KBM-7 (cell line): Measurements from ENCODE around the gene BRINP3.
"Not testable (repeated sequence)": the region's sequence is repeated elsewhere in the genome, so short reads cannot be mapped to it uniquely, and the experiment has no call there.

ENCODE experiments used
- DNase-seq: peaks from one replicate; pipeline ENCODE4 v3.0.0-alpha.2; 2015
- in situ Hi-C: fragments of 300-500 bp; cut with MboI; formaldehyde crosslinking; loops from 2 replicates; pipeline ENCODE4 v1.14.3; 2020; ENCODE audit warnings: low sequenced_read_pairs, low pct_unique_long_range_greater_than_20kb, mixed read lengths

Gene BRINP3

DNA sequence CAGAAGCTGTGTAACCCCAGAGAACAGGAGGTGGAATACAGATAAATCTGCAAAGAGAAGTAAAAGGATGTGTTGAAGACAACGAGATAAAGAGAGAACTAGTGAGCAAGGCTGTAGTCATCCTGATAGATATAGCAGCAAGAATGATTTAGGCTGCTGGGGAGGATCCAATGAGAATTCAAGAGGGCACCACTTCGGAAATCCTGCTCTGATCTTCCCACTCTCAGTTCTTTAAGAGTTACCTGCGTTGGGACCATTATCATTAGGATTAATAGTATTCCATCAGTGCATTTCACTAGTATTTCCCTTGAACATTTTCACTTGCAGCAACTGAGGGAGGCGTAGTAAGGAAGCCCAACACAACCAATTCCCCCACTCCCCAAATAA lies at the start of gene BRINP3:
Gene BRINP3 (minus strand): TSS at position 103 of the 387 bp plus-strand sequence.
- in situ Hi-C loops: no loop called here
- DNase-seq: peak; percentile 31

DNA sequence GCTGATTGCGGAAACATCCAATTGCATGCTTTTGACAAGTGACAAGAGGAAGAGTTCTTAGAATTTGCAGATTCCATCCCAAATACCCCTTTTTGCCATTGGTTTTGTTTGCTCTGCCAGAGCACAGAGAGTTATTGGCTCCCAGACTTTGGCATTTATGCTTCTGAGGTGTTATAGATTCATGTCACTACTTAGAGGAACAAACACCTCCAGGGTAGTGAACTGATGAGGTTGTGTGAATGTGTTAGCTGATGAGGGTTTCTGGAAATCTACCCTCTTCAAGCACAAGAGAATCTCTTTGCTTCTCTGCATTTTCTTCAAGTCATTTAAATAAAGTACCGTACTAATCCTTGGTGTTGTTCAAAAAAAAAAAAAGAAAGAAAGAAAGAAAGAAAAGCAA lies 33.9 kb upstream of the BRINP3 start:
- in situ Hi-C loops: no loop called here
- DNase-seq: no peak

DNA sequence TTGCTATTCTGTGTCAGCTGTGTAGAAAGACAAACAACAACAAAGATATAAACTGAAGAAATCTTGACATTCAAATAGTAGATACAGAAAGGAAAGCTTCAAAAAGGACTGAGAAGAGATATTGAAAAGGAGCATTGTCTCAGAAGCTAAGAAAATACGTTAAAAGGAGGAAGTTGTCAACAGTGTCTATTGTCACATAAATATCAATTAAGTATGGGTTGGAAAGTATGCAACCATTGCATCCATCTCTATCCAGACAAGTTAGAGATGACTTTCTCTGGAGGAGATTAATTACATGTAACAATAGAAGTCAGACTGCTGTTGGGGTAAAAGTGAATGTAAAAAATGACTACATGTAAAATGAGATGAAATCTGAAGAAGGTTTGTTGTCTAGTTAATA lies 29.7 kb upstream of the BRINP3 start:
- in situ Hi-C loops: no loop called here

DNA sequence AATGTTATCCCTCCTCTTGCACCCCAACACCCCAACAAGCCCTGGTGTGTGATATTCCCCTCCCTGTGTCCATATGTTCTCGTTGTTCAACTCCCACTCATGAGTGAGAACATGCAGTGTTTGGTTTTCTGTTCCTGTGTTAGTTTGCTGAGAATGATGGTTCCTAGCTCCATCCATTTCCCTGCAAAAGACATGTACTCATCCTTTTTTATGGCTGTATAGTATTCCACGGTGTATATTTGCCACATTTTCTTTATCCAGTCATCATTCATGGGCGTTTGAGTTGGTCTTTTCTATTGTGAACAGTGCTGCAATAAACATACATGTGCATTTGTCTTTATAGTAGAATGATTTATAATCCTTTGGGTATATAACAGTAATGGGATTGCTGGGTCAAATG lies 26.9 kb upstream of the BRINP3 start:
- in situ Hi-C loops, DNase-seq: not testable (repeated sequence)

More for the DNA sequence above, 29.7 kb upstream of the BRINP3 start:
- peak; percentile 1 for DNase-seq

DNA sequence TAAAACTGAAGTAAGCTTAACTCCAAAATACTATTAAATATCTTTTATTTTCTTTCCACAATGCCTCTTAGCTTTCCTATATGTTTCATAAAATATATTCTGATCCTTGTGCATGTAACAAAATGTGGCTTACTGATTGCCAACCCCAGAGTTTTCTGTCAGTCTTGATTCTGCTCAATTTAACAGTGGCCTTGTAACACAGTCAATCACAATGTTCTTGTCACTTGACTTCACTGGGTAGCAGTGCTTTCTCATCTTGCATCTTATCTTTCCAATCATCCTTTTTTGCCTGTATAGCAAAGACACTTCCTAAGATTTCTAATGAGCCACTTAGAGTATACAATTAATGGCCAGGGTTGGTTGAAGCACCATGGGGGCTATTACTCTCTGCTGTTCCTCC lies 19.9 kb upstream of the BRINP3 start:
- DNase-seq: no peak
- in situ Hi-C loops: no loop called here

DNA sequence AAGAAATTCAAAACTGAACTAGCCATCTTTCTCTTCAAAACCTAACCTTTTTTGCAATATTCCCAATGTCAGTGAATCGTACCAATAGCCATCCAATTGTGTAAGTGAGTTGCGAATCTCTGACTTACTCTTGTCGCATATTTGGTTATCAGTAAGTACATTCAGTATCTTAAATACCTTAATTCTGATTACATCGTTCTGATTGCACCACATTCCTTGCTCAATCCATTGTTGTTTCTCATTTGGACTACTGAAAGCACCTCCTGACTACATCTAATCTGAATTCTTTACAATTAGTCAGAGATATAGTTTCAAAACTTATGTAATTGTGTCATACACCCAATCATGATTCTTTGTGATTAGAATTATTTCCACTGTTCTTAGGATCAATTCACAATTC lies 16.8 kb upstream of the BRINP3 start:
- no peak for DNase-seq
- in situ Hi-C loops: no loop called here

DNA sequence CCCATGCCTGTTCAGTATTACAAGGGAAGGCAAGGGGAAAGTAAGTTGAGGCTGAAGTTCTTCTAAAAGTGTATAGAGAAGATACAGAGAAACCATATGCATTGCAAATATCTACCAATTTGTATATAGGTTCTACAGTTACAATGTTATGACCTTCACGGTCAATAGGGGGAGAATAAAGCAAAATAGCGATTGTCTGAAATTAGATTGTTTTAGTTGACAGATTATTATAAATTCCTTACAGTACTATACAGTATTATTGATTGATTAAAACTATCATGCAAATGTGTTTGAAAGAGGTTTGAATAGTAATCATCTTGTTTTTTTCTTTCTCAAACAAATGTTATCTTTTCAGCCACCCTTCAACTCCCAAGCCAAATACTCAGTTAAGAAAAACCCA lies 13.7 kb upstream of the BRINP3 start:
- DNase-seq: no peak
- in situ Hi-C loops: no loop called here

DNA sequence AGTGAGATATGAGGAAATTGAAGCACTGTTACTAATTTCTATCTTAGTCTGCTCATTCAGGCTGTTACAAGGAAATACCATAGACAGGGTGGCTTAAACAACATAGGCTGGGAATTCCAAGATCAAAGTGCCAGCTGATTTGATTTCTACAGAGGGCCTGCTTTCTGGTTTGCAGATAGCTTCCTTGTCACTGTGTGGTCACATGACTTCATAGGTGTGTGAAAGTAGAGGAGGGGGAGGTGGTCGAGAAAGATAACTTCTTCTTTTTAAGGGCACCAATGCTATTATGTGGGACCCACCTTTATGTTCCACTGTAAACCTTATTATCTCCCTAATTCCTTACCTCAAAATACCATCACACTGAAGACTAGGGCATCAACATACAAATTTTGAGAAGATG lies 6.4 kb upstream of the BRINP3 start:
- DNase-seq: no peak
- in situ Hi-C loops: no loop called here

DNA sequence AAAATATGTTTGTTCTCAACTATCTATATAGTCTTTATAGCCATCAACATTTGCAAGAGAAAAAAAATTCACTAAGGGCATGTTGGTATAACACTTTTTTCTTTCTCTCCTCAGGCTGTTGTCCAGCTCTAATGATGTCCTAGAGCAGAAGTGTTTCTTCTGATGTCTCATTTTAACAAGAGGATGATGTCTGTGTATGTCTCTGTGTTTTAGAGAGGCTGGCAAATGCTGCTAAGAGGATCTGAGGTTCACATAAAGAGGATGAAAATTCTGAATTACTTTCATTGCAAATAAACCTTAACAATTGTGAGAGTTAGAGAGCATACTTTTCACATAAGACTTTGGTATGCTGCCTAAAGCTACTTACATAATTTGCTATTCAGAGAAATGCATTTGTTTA lies 2.6 kb upstream of the BRINP3 start:
- in situ Hi-C loops: no loop called here
- DNase-seq: no peak

DNA sequence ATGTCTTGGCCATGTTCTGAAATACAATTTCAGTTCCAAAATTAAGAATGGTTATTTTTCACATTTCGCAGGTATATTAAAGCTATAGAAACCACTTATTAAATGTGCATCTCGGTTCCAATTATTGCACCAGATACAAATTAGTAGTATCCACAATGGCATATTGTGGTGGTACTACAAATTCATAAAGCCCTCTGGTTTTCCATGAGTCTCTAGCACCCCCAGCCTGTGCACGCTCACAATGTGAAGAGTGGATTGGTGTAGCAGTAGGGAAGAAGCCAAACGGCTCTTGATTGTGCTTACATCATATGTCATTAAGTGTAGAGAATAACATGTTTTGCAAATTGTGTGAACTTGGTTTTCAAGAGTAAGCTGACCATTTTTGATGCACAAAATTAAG lies 1.9 kb upstream of the BRINP3 start:
- DNase-seq: no peak
- in situ Hi-C loops: no loop called here

DNA sequence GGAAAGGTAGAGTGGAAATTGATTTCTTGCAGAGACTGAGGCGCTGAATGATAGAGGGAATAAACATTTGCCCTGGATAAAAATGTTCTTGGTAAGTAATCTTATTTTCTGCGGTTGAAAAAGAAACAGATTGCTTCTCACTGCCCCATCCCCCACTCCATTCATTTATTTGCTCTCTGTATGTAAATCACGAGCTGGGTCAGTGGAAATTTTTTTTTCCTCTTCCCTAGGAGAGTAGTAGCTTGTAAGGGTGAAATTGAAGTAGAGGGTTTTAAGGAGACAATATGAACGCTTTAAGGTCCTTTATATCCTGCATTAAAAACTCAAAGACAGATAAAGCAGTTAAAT lies 1.4 kb upstream of the BRINP3 start:
- DNase-seq: no peak
- in situ Hi-C loops: no loop called here

DNA sequence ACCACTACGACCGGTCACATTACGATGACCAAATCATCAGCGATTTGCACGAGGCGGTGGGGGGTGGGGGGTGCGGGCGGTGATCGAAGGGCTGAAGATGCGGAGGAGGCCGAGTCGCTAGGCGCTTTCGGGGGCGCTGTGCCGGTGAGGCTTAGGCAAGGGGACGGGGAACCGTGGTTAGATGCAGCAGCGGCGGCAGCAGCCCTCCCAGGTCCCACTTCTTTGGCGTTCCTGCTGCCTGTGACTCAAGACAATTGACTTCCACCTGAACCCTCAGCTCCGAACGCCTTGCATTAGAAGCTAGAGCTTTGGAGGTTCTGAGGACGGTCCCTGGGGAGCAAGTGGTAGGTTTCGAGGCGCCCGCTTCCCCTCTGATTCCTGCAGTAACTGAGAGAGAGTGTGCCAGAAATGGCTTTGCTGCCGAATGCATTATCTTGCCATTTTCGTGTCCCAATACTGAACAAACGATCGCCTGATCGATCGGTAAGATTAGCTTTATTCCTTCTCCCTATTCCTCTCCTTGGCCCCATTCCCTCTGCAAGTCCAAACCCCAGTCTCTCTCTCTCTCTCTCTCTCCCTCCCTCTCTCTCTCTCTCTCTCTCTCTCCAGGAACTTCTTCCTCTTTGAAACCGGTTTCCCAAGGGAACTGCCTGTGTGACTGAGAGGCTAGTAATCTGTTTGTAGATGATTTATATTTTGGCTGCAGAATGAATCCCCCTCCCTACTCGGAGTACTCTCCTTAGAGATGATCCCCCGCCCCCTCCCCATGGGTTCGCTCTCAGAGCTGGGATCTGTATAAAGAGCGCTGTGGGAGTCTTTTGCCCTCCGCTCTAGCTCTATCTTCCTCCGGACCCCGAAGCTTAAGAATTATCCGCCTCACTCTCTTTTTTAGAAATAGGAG lies 735 bp upstream of the BRINP3 start:
- in situ Hi-C loops: no loop called here
- peak; percentile 49 for DNase-seq

DNA sequence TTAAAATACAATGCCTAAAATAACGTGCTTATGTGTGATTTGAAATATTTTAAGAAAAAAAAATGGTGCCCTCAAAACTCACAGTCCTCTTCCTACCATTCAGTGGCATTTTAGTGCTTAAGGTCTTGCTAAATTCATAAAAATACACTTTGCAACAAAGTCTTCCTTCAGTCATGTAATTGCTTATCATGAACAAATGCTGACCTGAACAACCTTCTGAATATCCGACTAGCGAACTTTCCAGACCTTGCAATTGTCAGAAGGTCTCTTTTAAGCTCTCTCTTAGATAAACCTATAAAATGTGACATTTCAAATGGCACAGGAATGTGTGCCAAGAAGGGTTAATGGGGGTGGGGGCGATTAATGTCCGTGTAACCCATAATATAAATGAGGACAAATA lies 858 bp downstream of the BRINP3 start:
- in situ Hi-C loops: no loop called here
- DNase-seq: no peak

DNA sequence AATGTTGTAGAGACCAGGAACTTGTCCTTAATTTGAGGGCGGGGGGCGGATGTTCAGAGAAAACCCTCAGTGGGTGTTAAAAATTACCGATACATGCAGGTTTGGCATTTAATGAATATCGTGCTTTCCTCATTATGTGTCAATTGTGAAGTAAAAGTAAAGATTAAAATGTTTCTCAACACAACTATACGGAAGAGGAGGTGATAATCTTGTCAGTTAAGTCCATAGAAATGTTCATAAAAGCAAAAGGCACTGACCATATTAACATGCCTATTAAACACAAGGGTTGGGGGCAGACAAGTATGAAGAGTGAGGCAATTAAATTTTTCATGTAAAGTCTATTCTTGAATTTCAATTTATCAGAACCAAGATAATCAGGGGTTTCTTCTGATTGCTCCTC lies 1.3 kb downstream of the BRINP3 start:
- in situ Hi-C loops: no loop called here
- no peak for DNase-seq

DNA sequence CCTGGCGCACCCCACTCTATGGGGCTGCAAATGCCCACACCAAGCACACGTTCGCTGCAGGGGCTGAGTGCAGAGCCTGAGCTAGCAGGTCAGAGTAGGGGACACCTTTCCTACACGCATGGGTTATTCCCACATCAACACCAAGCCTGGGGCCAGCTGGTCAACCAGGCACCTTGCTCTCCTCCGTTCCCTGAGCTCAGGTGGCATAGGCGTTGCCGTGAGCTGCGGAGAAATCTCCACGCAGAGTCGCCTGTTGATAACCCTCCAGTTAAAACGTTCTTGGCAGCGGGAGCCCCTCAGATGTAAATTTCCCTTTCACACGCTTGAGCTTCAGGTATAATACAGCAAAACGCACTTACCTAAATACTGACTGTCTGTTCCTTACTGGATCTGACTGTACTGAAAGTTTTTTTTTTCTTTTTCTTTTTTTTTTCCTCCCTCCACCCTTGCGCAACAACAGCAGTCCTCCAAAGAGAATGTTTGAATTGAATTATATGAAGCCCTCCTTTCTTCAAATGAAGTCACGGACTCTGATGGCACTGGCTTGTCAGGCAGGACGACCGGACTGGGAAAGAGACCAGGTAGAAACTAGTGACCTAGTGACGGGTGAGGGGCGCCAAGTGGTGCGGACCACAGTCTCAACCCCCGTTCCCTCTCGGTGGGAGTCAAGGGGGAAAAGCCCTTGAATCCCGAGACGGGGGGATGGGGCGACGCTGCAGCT lies 2.1 kb downstream of the BRINP3 start:
- in situ Hi-C loops: no loop called here
- peak; percentile 33 for DNase-seq

DNA sequence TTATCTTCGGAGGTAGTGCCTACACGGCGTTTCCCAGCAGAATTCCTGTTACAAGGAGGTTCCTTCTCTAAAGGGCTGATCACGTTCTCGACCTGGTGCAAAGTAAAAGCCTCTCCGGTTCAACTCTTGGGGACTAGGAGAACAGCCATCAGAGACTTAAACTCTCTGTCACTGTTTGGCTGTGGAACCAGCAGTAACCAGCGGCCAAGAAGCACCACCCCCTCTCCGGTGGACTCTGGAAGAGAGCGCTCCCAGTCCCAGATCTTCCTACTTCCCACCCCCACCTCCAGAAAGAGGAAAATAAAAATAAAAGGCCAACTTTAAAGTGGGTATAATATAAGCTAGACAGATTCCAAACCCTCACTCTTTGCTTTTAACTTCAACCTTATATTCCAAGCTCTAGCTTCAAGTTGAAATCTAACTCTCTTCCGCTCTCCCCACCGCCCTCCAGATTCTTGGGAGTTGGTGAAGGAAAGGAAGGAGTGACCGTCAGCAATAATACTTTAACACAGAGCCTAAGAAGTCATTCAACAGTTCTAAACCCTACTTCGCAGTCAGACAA lies 2.9 kb downstream of the BRINP3 start:
- in situ Hi-C loops: no loop called here

DNA sequence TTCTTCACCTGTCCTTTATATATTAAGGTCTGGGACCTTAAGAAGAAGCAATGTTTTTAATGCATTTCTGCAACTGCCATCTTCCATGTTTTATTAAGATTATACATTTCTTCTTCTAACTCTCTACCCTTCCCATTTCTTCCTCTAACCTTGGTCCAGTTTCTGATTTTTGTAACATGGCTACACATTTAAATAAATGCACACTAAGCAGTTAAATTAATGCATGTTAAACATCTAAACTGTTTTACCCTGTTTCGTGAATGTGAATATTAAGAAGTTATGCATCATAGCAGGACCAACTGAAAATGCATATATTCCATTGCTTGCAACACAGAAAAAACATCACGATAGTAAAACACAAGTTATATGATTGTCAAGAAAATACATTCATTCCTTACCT lies 3.7 kb downstream of the BRINP3 start:
- in situ Hi-C loops: no loop called here
- DNase-seq: no peak

More for the DNA sequence above, 2.9 kb downstream of the BRINP3 start:
- DNase-seq: peak; percentile 14

DNA sequence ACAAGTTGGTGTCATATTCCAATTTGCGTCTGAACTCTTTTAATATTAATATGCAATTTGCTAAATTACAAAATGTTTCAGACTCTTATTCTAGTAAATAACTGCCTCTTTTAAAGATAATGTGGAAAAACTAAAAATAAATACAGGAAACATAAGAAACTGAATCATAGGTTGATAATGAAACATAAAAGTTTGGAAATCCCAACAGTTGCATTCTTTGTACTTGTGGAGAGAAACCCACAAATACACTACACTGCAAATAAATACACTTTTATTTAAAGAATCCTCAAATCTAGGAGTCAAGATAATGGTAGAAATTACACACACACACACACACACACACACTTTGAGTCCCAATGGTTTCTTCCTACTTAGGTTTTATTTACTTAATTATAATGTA lies 5.2 kb downstream of the BRINP3 start:
- in situ Hi-C loops: no loop called here
- no peak for DNase-seq

DNA sequence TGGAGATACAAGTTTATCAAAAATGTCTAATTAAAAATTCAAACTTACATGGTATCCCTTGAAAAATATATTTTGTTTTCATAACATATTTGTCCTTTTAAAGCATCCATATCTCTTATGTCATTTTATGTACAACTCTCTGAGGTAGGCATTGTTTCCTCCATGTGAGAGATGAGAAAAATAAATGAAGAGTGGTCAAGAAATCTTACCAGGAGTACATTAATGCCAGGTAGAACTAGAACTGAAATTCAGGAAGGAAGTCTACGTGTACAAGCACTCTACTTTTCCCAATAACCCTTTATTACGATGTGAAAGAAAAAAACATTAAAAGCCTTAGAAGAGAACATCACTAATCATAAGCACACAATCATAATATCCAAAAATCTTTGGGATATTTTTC lies 5.6 kb downstream of the BRINP3 start:
- no peak for DNase-seq
- in situ Hi-C loops: no loop called here

DNA sequence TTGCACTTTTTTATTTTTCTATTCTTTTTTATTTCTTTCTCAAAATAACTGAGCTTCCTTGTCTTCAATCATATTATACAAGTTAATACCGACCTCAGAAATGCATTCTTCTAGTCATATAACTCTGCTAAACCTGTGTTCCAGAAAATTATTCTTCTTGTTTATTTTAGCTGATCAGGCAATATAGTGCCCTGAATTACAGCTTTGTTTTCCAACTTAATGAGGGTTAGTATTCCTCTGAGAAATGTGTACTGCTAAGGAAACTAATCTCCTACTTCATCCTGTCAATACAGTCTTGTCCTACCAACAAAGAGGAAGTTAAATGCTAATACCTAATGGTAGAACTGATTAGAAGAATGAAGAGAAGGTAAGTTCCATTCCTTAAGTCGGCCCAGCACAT lies 13.0 kb downstream of the BRINP3 start:
- in situ Hi-C loops: no loop called here
- DNase-seq: no peak
